ENCODE results near the gene LRRC14B.

- TF ChIP-seq CTCF (IDR thresholded peaks at IDR 0.05) (no peak), POLR2A (IDR thresholded peaks at IDR 0.05) (no peak), EP300 (IDR thresholded peaks at IDR 0.05) (no peak)
These were observed 23.2 kb upstream of the LRRC14B start for GRCh38 chr5:167982-168660.

Data from suprapubic skin (tissue), 3 donors.